Astrocyte (in vitro differentiated cells and primary cell): ENCODE results near the gene ACVR1. TPM values are rescaled to one million over a fixed set of nuclear protein-coding genes. Genes with fewer than 3 reads are reported as not detected.
A peak's percentile ranks its signal among the peaks of the same experiment; 100 is the strongest.

Experiments used
- DNase-seq: peaks from one replicate; pipeline ENCODE4 v3.0.0-alpha.2; 2010; ENCODE audit warnings: low read depth
- FAIRE-seq: peaks from 2 replicates; lab custom pipeline; 2011; peaks lifted over from hg19 to GRCh38; lab: Jason Lieb, UNC
- H2AFZ ChIP-seq: 2 replicates; pipeline ENCODE4 v1.6.0; 2012; ENCODE audit warnings: low read depth, low read length, inconsistent platforms
- H3K27ac ChIP-seq: 2 replicates; pipeline ENCODE4 v1.5.1; 2011; ENCODE audit warnings: low read depth, low read length, inconsistent platforms
- H3K27me3 ChIP-seq: 2 replicates; pipeline ENCODE4 v1.6.0; 2011; ENCODE audit warnings: low read length, inconsistent platforms; ENCODE audit not compliant: insufficient read depth
- H3K36me3 ChIP-seq: 2 replicates; pipeline ENCODE4 v1.5.1; 2011; ENCODE audit warnings: low read length, inconsistent platforms; ENCODE audit not compliant: insufficient read depth
- H3K4me1 ChIP-seq: 2 replicates; pipeline ENCODE4 v1.5.1; 2011; ENCODE audit warnings: low read length, inconsistent platforms; ENCODE audit not compliant: insufficient read depth
- H3K4me2 ChIP-seq: 2 replicates; pipeline ENCODE4 v1.6.0; 2012; ENCODE audit warnings: low read length, inconsistent platforms
- H3K4me3 ChIP-seq: 2 replicates; pipeline ENCODE4 v1.5.1; 2011; ENCODE audit warnings: low read depth, mild to moderate bottlenecking, low read length, inconsistent platforms; ENCODE audit not compliant: insufficient read depth
- H3K79me2 ChIP-seq: 2 replicates; pipeline ENCODE4 v1.6.0; 2012; ENCODE audit warnings: mild to moderate bottlenecking, low read length, inconsistent platforms; ENCODE audit not compliant: insufficient read depth
- H3K9ac ChIP-seq: 2 replicates; pipeline ENCODE4 v1.6.0; 2012; ENCODE audit warnings: mild to moderate bottlenecking, low read length, inconsistent platforms
- H3K9me3 ChIP-seq: 2 replicates; pipeline ENCODE4 v1.5.1; 2012; ENCODE audit warnings: low read depth, mild to moderate bottlenecking, low read length, inconsistent platforms; ENCODE audit not compliant: insufficient read depth
- H4K20me1 ChIP-seq: 2 replicates; pipeline ENCODE4 v1.6.0; 2012; ENCODE audit warnings: low read length, inconsistent platforms; ENCODE audit not compliant: insufficient read depth
- H3K27ac Mint-ChIP-seq: one replicate; pipeline ENCODE4 v1.8.0; 2021; ENCODE audit warnings: mild to moderate bottlenecking, mixed read lengths; ENCODE audit not compliant: unreplicated experiment
- H3K27me3 Mint-ChIP-seq: one replicate; pipeline ENCODE4 v1.8.0; 2021; ENCODE audit warnings: low read depth, mixed read lengths; ENCODE audit not compliant: unreplicated experiment
- H3K36me3 Mint-ChIP-seq: one replicate; pipeline ENCODE4 v1.8.0; 2021; ENCODE audit warnings: low read depth, mixed read lengths; ENCODE audit not compliant: unreplicated experiment
- H3K4me1 Mint-ChIP-seq: one replicate; pipeline ENCODE4 v1.8.0; 2021; ENCODE audit warnings: low read depth, mixed read lengths; ENCODE audit not compliant: unreplicated experiment
- H3K4me3 Mint-ChIP-seq: one replicate; pipeline ENCODE4 v1.8.0; 2021; ENCODE audit warnings: mild to moderate bottlenecking, moderate library complexity, mixed read lengths; ENCODE audit not compliant: unreplicated experiment
- H3K9me3 Mint-ChIP-seq: one replicate; pipeline ENCODE4 v1.8.0; 2021; ENCODE audit warnings: mild to moderate bottlenecking, mixed read lengths; ENCODE audit not compliant: unreplicated experiment
- EZH2 ChIP-seq: IDR thresholded peaks from 2 replicates; pipeline ENCODE4 v1.6.1; 2012; ENCODE audit warnings: mild to moderate bottlenecking, low read length, inconsistent platforms; ENCODE audit not compliant: insufficient read depth
- total RNA-seq: library from RNA; stranded (reverse); gene quantifications from 2 replicates; pipeline ENCODE4 v1.2.1, GENCODE V29; 2021
- TF ChIP-seq, protein P1 (sequence below): IDR thresholded peaks from 2 replicates; pipeline ENCODE4 v1.5.1; 2011; ENCODE audit warnings: low read depth, mild to moderate bottlenecking, inconsistent platforms, low read length, moderate library complexity; ENCODE audit not compliant: insufficient read depth

The ACVR1 gene
- total RNA-seq, 1 donor from 2014 or later: 45.9 TPM

DNA sequence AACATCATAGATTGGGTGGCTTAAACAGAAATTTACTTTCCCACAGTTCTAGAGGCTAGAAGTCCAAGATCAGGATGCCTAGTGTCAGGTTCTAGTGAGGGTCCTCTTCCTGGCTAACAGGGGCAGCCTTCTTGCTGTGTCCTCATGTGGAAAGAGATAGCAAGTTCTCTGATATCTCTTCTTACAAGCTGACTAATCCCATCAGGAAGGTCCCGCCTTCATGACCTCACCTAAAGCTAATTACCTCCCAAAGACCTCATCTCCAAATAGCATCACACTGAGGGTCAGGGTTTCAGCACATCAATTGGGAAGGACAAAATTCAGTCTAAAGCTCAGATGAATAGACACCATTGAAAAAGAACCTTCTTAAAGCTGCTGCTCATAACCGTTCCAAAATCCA, 22.9 kb downstream of the ACVR1 start:
- H3K4me3 ChIP-seq: no peak overlapping the region
- TF ChIP-seq, protein P1, sequence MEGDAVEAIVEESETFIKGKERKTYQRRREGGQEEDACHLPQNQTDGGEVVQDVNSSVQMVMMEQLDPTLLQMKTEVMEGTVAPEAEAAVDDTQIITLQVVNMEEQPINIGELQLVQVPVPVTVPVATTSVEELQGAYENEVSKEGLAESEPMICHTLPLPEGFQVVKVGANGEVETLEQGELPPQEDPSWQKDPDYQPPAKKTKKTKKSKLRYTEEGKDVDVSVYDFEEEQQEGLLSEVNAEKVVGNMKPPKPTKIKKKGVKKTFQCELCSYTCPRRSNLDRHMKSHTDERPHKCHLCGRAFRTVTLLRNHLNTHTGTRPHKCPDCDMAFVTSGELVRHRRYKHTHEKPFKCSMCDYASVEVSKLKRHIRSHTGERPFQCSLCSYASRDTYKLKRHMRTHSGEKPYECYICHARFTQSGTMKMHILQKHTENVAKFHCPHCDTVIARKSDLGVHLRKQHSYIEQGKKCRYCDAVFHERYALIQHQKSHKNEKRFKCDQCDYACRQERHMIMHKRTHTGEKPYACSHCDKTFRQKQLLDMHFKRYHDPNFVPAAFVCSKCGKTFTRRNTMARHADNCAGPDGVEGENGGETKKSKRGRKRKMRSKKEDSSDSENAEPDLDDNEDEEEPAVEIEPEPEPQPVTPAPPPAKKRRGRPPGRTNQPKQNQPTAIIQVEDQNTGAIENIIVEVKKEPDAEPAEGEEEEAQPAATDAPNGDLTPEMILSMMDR: no peak
- TF ChIP-seq EZH2: no peak
- H3K9me3 Mint-ChIP-seq: no peaks in the 10 kb centered on the region
- no peak overlapping the region for H3K27ac Mint-ChIP-seq
- no peak overlapping the region for H3K4me3 Mint-ChIP-seq
- peaks cover 11% of the 10 kb centered on the region for H3K36me3 Mint-ChIP-seq
- FAIRE-seq (no peak), DNase-seq (peak; percentile 16)
- H3K36me3 ChIP-seq: no peaks in the 10 kb centered on the region
- H3K4me2 ChIP-seq: no peak overlapping the region
- no peaks in the 10 kb centered on the region for H3K27me3 Mint-ChIP-seq
- no peaks in the 10 kb centered on the region for H3K27me3 ChIP-seq
- no peak overlapping the region for H3K9ac ChIP-seq
- H3K27ac ChIP-seq: no peak overlapping the region
- peaks cover 14% of the 10 kb centered on the region for H4K20me1 ChIP-seq
- H3K79me2 ChIP-seq: peaks cover 75% of the 10 kb centered on the region
- H3K4me1 Mint-ChIP-seq: peaks cover 28% of the 10 kb centered on the region
- peaks cover 24% of the 10 kb centered on the region for H3K4me1 ChIP-seq
- H2AFZ ChIP-seq: no peak overlapping the region
- H3K9me3 ChIP-seq: no peaks in the 10 kb centered on the region

DNA sequence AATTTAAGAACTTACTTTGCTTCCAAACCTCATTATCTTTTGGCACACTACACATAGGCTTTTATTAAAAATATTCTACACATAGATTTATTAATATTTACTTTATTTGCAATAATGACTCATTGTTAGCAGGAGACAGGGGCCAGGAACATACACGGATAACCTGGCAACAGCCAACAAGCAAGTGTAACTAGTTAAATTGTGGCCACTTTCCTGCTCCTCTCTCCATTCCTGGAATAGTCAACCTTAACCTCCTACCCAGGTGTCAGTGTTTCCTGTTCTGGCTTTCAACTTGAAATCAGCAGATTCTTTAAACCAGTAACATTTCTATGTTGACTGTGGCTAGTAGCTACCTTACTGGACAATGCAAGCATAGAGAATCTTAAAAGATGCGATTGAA, 26.5 kb downstream of the ACVR1 start:
- Mint-ChIP-seq H3K4me3 (no peak overlapping the region), H3K4me1 (peaks cover 30% of the 10 kb centered on the region), H3K27ac (peak overlapping the region; percentile 19), H3K36me3 (peaks cover 19% of the 10 kb centered on the region), H3K9me3 (no peaks in the 10 kb centered on the region), H3K27me3 (no peaks in the 10 kb centered on the region)
- H3K9ac ChIP-seq: no peak overlapping the region
- no peaks in the 10 kb centered on the region for H3K9me3 ChIP-seq
- DNase-seq (no peak), FAIRE-seq (no peak)
- H3K36me3 ChIP-seq: no peaks in the 10 kb centered on the region
- H3K4me2 ChIP-seq: no peak overlapping the region
- no peak overlapping the region for H2AFZ ChIP-seq
- TF ChIP-seq, protein P1: no peak
- no peak for TF ChIP-seq EZH2
- H3K79me2 ChIP-seq: peaks cover 94% of the 10 kb centered on the region
- H3K27me3 ChIP-seq: no peaks in the 10 kb centered on the region
- H3K4me3 ChIP-seq: no peak overlapping the region
- H3K4me1 ChIP-seq: peaks cover 6% of the 10 kb centered on the region
- H3K27ac ChIP-seq: no peak overlapping the region
- H4K20me1 ChIP-seq: peaks cover 37% of the 10 kb centered on the region

DNA sequence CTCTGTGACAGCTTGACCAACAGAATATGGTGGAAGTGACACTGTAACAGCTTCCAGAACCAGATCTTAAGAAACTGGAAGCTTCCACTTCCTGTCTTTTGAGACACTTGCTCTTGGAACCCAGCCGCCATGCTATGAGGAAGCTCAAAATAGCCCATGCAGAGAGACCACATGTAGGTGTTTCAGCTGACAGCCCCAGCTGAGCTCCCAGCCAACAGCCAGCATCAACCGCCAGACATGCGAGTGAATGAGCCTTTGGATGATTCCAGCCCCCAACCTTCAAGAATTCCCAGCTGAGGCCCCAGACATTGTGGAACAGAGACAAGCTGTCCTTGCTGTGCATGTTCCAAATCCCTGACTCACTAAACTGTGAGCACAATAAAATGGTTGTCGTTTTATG, 27.9 kb downstream of the ACVR1 start:
- peaks cover 19% of the 10 kb centered on the region for H3K36me3 Mint-ChIP-seq
- peaks cover 44% of the 10 kb centered on the region for H4K20me1 ChIP-seq
- H3K79me2 ChIP-seq: peaks cover 95% of the 10 kb centered on the region
- H2AFZ ChIP-seq: no peak overlapping the region
- no peaks in the 10 kb centered on the region for H3K27me3 Mint-ChIP-seq
- no peak overlapping the region for H3K27ac Mint-ChIP-seq
- no peak for FAIRE-seq
- H3K4me1 Mint-ChIP-seq: peaks cover 40% of the 10 kb centered on the region
- no peaks in the 10 kb centered on the region for H3K27me3 ChIP-seq
- no peak overlapping the region for H3K4me3 ChIP-seq
- H3K9me3 Mint-ChIP-seq: no peaks in the 10 kb centered on the region
- TF ChIP-seq, protein P1: no peak
- no peak for TF ChIP-seq EZH2
- no peak overlapping the region for H3K4me2 ChIP-seq
- no peak overlapping the region for H3K4me3 Mint-ChIP-seq
- no peak for DNase-seq
- no peak overlapping the region for H3K9ac ChIP-seq
- no peak overlapping the region for H3K27ac ChIP-seq
- H3K36me3 ChIP-seq: no peaks in the 10 kb centered on the region
- H3K4me1 ChIP-seq: peaks cover 3% of the 10 kb centered on the region
- H3K9me3 ChIP-seq: no peaks in the 10 kb centered on the region
